Measurements from ENCODE around the gene PFN1.

The PFN1 gene

GRCh38 chr17:4972752-4973151 is 24.4 kb upstream of the PFN1 start:
- no peak for DNase-seq
- TF ChIP-seq GATA1 (IDR thresholded peaks at IDR 0.05; ENCODE audit: low read depth, low read length) (no peak), POLR2A (IDR thresholded peaks at IDR 0.05; ENCODE audit: low read length) (peak; percentile 12)

GRCh38 chr17:4972322-4972721 is 24.0 kb upstream of the PFN1 start:
- no peak for TF ChIP-seq GATA1 (IDR thresholded peaks at IDR 0.05; ENCODE audit: low read depth, low read length)
- no peak for TF ChIP-seq POLR2A (IDR thresholded peaks at IDR 0.05; ENCODE audit: low read length)

GRCh38 chr17:4971826-4972225 is 23.5 kb upstream of the PFN1 start:
- no peak for TF ChIP-seq GATA1 (IDR thresholded peaks at IDR 0.05; ENCODE audit: low read depth, low read length)
- TF ChIP-seq POLR2A (IDR thresholded peaks at IDR 0.05; ENCODE audit: low read length), result no peak
- DNase-seq, result no peak

More at GRCh38 chr17:4972322-4972721, 24.0 kb upstream of the PFN1 start:
- DNase-seq, result no peak

- no peak for DNase-seq
- TF ChIP-seq POLR2A (IDR thresholded peaks at IDR 0.05; ENCODE audit: low read length) (no peak), GATA1 (IDR thresholded peaks at IDR 0.05; ENCODE audit: low read depth, low read length) (no peak)
Observed at GRCh38 chr17:4970273-4970672, 21.9 kb upstream of the PFN1 start.

GRCh38 chr17:4969551-4970173 is 21.3 kb upstream of the PFN1 start:
- TF ChIP-seq POLR2A (IDR thresholded peaks at IDR 0.05; ENCODE audit: low read length), result no peak
- TF ChIP-seq GATA1 (IDR thresholded peaks at IDR 0.05; ENCODE audit: low read depth, low read length), result no peak
- no peak for DNase-seq

GRCh38 chr17:4969047-4969550 is 20.8 kb upstream of the PFN1 start:
- TF ChIP-seq GATA1 (IDR thresholded peaks at IDR 0.05; ENCODE audit: low read depth, low read length) (no peak), POLR2A (IDR thresholded peaks at IDR 0.05; ENCODE audit: low read length) (no peak)
- DNase-seq, result peak; percentile 24 to 67

GRCh38 chr17:4968486-4969046 is 20.2 kb upstream of the PFN1 start:
- no peak for DNase-seq

GRCh38 chr17:4967539-4968485 is 19.5 kb upstream of the PFN1 start, which contains the start of gene SPAG7:
TSS of gene SPAG7 (minus strand) at chr17:4967817. CDS start at chr17:4967804, 13 bp downstream.
- TF ChIP-seq GATA1 (IDR thresholded peaks at IDR 0.05; ENCODE audit: low read depth, low read length) (no peak), POLR2A (IDR thresholded peaks at IDR 0.05; ENCODE audit: low read length) (peak; percentile 92)
- DNase-seq, result peak; percentile 99

More at GRCh38 chr17:4968486-4969046, 20.2 kb upstream of the PFN1 start:
- no peak for TF ChIP-seq POLR2A (IDR thresholded peaks at IDR 0.05; ENCODE audit: low read length)
- TF ChIP-seq GATA1 (IDR thresholded peaks at IDR 0.05; ENCODE audit: low read depth, low read length), result no peak

GRCh38 chr17:4966844-4967538 is 18.7 kb upstream of the PFN1 start:
- TF ChIP-seq POLR2A (IDR thresholded peaks at IDR 0.05; ENCODE audit: low read length) (no peak), GATA1 (IDR thresholded peaks at IDR 0.05; ENCODE audit: low read depth, low read length) (no peak)
- peak; percentile 98 to 99 for DNase-seq

- TF ChIP-seq GATA1 (IDR thresholded peaks at IDR 0.05; ENCODE audit: low read depth, low read length) (no peak), POLR2A (IDR thresholded peaks at IDR 0.05; ENCODE audit: low read length) (no peak)
- DNase-seq, result no peak
Observed at GRCh38 chr17:4965311-4965986, 17.1 kb upstream of the PFN1 start.

GRCh38 chr17:4960279-4960922 is 12.1 kb upstream of the PFN1 start:
- DNase-seq, result no peak
- TF ChIP-seq GATA1 (IDR thresholded peaks at IDR 0.05; ENCODE audit: low read depth, low read length) (no peak), POLR2A (IDR thresholded peaks at IDR 0.05; ENCODE audit: low read length) (no peak)

GRCh38 chr17:4959261-4959965 is 11.1 kb upstream of the PFN1 start:
- TF ChIP-seq POLR2A (IDR thresholded peaks at IDR 0.05; ENCODE audit: low read length) (no peak), GATA1 (IDR thresholded peaks at IDR 0.05; ENCODE audit: low read depth, low read length) (no peak)
- DNase-seq, result no peak
